NCI-H146 treated with DMSO at 0.1 percent for 48 hours (cell line): Measurements from ENCODE around the gene DCLK1.

ENCODE experiments used
- DNase-seq: peaks from one replicate; lab custom pipeline; 2025; ENCODE audit not compliant: unreplicated experiment; lab: John Stamatoyannopoulos, UW

DCLK1 gene

DNA sequence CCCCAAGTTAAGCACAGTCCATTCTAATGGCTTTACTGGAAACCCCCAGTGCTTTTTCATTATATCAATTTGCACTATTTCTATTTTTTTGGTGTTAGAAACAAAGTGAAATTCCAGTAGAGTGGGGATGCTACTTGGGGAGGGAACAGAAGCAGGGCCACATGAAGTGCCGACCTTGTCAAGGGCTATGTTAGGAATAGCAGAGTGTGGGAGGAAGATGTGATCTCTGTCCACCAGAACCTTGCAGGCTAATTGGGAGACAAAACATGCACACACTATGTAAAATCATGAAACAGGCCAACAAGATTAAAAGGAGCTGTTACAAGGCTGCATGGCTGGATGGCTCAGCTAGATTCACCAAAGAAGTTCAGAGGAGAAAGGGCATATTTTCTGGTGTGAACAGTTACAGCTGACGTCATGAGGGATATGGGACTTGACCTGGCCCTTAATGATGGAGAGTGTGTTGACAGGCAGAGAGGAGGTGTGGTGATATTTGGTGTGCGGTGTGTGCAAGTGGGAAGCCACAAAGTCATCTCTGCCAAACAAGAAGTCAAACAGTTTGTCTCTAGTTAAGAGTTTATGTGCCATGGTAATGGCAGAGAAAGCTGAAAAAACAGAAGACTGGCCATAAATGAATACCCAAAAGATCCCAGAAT is 336.3 kb downstream of the DCLK1 start:
- DNase-seq, result no peak

DNA sequence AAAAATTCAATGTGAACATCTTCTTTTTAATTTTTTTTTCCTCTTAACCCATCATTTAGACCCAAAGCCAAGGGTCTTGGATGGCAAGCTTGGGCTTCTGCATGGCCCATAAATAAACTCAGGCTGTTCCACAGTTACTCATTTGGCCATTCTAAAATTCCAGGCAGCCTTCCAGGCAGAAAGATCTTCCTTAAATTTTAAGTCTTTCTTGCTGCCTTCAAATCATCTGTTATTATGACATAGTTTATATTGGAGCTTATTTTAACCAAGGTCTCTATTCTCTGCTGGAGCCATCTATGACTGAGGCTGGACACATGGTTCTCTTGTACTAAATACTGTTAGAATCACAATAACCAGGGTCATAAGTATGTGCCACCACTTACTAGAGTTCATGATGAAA is 337.4 kb downstream of the DCLK1 start:
- no peak for DNase-seq

DNA sequence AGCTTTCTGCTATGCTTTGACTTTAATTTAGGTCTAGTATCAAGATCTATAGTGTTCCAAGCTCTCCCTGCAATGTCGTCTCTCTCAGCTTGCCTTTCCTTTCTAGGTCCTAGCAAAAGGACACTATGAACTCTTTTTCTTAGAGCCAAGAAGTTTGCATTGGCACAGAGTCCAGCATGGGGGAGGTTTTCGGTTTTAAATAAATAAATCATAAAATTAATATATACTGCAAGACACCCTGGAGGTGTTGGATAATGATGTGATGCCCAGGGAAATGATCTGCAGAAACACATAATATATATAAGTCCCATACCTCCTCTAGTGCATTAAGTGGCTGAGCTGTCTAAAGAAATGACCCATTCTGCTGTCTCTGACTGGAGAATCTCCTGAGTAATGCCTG is 338.3 kb downstream of the DCLK1 start:
- no peak for DNase-seq

DNA sequence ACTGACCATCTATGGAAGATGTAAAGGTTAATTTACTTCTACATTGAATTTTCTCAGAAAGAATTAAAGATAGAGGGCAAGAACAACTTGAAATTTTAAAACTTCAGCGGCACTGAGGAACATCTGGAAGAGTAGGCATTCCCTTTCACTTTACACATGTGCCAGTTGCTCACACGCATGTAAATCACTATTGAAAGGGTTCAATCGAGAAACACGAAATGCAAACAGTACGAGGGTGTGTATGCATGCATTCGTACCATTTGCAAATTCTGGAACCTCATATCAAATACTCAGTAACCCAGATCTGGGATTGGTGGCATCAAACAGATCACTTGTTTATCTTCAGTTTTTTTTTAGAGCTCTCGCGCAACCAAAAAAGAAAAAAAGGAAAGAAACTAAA is 339.2 kb downstream of the DCLK1 start:
- no peak for DNase-seq

DNA sequence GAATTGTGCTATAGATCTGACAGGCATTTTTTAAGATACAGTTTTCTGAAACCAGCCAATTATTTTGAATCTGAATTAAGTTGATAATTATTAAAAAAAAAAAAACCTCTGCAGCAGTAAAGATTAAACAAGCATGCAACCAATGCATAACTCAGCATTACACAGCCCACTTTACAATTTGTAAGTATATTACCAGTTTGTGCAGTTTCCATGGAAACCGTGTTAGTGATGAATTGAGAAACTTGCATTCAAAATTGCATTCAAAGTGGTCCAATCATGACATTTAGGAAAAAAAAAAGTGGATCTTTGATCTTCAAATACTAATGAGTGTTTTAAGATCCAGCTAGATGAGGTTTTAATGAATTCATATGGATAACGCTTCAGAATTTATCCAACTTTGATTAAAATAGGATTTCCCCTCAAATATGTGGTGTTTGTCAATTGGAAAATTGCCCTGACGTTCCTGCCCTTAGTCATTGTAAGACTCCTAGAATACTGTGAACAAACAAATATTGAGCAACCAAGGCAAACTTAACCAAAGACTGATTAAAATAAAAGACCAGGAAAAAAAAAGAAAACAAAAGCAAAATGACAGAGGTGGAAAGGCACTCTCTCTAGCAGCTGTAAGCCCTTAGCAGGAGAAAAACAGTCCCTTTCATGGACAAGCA is 339.9 kb downstream of the DCLK1 start:
- no peak for DNase-seq

DNA sequence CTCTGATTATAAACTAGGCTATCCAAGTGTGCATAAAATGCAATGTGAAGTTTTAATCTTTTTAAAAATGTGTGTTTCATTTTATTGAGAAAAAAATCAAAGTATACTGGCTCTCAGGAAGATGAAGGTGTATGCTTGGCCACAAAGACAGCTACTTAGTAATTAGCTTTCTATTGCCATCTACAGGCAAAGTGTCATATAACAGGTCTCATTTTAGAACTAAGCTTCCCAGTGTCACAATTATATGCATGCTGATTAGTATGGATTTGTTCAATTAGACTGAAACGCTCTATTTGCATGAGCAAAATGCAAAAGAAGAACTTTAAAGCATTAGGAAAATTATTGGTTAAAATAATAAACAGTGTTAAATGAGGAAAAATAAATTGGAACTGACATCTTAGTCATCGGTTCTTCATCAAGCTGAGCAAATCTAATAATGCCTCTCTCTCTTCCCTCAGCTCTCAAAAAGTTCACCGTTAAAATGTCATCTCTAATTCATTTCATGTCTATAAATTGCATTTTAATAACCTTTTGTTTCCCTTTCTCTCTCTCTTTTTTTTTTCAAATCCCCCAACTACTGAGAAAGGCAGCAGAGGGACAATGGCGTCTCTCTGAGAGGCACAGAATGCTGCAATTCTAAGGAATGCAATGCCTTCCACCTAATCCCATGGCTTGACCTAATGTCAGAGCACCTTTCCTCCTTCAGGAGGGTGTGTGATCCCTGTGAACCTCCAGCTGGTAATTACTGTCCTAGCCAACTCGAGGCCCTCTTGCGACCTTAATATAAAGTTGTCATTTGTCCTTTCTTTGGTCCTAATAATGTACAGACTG is 341.6 kb downstream of the DCLK1 start:
- DNase-seq, result peak; percentile 38

DNA sequence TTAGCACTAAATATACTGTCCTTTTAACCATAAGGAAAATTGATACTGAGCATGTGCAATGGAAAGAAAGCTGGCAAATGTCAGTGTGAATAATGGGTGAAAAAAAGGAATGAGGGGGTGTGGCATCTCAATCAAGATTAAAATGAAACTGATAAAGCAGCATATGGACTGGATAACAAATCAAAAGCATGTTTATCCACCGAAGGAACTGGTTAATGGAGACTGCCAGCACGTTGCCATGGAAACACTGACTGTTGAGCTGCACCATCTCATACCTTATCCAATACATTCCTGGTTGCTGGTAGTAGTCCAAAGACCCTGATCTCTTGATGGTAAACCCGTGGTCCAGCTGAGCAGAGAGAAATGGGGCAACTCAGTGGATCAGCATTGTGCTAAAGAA is 343.2 kb downstream of the DCLK1 start:
- no peak for DNase-seq

DNA sequence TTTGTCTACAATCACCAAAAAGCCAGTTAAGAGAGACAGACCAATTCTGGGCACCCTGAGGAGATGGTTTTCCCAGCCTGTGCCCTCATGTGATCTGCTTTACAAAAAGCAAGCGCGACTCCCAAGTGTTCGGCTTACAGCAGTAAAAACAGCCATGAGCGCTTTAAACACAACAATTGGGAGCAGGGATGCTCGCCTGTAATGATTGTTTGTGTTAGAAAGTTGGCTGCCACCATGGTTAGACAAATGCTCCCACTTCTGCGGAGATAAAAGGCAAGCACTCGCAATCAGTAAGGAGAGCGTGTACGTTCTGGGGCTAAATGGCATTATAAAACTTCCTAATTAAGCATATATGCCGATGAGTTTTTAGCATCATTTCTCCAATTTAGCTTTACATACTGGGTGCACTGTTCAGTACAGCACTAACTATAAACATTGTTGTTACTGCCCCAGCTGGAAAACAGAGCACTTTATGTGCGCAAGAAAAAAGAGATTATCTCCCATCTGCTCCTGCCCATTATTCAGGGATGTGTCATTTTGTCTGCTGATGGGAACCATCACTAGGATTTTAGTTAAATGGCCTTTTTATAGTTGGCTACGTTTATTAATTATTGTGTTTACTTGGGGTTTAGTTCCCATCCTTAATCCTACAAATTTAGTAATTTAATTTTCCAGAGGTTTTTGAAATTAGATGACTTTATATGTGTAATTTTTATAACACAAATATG is 345.4 kb downstream of the DCLK1 start:
- DNase-seq, result no peak

DNA sequence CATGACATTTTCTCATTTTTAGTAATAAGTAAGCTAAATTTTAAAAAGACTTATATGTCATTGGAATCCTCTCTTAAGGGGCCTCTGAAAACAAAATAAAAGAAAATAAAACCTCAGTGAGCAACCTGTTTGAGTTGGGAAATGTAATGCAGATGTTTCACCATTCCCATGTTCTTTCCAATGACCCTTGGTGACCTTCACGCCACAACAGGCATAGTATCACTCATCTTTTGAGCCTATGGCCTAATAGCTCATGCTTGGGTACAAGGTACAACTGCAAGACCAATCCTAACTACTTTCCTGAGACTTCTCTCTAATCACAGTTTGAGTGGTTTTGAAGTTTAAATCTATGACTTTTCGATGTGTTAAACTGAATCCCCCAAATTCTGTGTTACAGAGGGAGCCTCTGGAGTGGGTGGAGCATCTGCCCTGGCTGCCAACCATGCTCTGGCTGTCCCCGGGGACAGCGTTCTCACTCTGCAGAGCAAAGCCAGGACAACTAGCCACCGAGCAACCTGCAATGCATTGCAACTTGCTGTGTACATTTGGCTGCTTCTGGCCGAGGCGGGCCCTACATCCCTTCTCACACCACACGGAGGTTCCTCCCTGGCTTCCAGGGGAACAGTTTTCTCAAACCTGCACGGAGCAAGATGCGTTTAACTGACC is 346.8 kb downstream of the DCLK1 start:
- DNase-seq, result no peak

DNA sequence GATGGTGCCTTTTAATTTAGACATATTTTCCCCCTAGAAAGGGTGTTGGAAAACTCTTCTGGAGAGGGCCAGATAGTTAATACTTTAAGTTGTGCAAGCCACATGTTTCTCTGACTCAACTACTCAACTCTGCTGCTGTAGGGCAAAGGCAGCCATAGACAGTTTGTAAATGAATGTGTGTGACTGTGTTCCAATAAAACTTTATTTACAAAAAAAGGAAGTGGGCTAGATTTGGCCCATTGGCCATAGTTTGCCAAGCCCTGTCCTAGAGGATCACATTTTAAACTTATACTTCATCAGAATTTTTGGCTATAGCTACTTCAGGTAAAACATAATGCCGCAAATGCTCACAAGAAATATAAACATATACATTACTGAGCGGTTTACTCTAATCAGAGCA is 348.4 kb downstream of the DCLK1 start:
- DNase-seq, result no peak

DNA sequence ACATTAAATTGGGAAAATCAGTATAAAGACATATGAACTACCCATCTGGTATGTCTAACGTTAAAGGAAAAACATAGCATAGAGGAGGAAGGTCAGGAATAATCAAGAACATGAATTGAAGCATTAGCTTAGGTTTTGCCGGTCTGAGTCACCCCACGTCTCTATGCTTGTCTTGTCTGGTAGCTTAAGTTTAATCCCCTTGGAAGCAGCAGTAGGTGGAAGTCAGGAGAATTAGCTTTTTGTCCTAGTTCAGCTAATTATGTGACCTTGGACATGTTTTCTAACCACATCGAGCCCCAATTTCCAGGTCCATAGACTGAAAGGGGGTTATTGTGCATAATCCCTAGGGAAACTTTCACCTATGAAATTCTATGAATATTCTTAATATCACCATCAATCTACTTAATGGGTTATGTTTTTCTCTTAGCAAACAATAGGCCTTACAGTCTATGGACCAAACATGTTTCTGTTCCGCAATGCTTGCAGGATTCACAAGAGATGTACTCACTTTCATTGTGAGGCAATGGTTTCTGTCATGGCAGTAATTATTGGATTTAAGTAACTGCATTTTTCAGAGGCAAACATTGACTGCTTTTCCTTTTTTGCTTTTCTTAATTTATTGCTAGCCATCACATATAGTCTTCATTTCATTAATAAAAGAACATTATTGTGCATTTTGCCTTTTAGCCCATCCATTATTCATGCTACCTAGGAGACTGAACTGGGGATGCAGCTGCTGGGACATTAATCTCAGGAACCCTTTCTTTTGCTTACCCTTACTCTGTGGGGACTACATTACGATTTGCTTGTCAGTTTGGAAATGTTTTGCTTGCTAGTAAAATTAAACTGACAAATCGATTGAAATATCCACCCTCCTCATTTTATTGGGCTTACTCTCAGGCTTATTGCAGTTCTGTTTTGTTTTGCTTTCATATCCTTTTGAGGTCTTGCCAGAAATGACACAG is 349.9 kb downstream of the DCLK1 start:
- DNase-seq, result no peak

DNA sequence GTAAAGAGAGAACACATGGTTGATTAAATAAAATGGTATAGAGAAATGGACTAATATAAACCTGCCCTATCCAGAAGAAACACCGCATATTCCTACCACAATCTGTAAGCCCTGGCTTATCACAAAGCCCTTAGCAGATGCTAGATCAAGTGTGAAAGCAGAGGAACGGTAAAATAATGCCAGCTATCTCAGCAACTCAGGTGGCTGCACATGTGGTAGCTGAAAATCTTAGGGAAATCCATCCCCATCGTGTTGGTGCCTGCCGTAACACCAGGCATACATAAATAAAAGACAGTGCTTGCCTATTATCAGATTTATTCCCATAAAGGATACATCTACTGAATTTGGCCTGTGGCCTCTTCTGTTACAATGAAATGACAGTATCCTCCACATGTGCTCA is 350.6 kb downstream of the DCLK1 start:
- no peak for DNase-seq

DNA sequence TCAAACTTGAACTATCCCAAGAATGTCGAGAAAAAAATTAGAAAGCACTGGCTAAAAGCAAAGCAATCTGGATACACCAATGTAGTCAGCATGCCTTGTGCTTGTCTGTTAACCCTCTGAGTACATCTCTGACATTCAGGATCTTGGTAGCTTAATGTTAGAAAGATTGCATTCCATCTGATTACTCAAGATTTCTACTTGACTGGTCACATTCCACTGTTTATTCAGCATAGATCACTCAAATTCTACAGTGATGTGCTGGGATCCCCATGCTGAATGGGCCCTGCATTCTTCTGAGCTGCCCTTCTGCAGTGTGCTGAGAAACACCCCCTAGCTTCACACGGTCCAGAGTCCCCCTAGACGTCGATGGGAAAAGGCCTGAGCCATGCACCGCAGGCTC is 359.3 kb downstream of the DCLK1 start:
- no peak for DNase-seq

DNA sequence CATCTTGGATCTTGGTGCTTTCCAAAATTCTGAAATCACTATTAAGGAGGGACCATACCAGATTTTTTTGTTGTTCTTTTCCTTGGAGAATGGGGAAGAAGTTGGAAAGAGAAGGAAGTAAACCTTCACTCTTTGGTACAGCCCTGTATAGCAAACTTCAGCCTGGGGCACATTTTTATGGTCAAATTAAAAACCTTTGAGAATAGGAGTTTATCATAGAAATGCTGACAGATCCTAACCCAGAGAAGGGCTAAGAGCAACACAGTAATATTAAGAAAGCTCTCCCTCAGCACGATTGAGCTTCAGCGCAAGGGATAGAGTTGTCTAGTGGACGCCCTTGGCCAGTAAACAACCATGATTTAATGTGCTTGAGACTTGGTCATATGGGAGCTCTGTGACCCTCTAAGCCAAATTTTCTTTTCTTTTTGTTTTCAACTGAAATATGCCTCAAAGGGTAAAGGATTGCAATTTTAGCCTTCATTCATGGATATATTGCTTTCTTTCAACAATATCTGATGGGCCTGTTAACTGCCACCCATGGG is 360.4 kb downstream of the DCLK1 start:
- DNase-seq, result no peak

DNA sequence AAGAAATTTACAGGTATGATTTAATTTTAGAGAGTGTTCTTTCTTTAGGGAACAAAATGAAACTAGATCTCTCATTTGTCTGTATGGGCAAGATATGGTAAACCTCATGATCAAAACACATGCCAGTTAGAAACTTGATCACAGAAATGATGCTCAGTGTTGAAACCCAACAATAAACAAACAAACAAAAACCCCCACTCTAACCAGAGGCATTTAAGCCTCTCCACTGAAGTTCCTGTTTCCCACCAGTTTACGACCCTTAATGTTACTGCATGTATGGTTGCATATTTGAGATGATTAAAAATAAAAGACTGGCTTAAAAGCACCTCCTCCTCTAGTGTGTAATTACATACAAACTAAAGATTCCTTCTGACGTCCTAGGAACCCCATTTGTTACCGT is 361.4 kb downstream of the DCLK1 start:
- DNase-seq, result no peak

DNA sequence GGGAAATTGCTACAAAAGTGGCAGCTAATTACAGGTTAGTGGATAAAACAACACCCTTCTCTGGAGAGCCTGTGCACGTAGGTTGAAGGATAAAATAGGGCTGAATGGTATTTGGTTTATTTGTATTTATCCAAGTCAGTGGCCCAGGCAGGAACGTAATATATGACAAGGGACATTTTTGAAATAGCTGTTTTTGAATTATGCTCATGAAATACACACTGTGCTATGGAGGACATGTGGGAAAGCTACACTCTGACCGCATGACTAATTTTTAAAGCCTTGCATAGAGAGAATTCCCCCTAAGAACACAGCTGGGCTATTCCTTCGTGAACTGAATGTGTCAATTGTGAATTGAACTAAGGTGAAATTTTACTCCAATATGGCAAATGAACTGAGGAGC is 362.6 kb downstream of the DCLK1 start:
- DNase-seq, result no peak

DNA sequence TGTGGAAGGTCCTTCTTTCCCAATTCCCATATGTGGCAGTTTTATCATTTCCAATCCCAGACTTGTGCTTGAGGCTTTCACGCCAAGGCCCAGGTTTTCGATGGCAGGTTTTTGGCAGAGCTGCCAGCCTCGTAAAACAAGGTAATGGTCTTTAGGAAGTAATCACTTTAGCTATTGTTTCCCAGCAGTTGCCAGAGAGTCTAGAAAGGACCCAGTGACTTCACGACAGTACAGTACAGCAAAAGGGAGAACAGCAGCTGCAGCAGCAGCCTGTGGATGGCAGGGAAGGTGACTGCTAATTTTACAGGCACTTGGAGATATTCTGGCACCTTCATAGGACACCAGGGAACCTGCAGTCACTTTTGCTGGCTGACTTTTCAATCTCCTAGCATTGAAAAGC is 363.1 kb downstream of the DCLK1 start:
- DNase-seq, result no peak

DNA sequence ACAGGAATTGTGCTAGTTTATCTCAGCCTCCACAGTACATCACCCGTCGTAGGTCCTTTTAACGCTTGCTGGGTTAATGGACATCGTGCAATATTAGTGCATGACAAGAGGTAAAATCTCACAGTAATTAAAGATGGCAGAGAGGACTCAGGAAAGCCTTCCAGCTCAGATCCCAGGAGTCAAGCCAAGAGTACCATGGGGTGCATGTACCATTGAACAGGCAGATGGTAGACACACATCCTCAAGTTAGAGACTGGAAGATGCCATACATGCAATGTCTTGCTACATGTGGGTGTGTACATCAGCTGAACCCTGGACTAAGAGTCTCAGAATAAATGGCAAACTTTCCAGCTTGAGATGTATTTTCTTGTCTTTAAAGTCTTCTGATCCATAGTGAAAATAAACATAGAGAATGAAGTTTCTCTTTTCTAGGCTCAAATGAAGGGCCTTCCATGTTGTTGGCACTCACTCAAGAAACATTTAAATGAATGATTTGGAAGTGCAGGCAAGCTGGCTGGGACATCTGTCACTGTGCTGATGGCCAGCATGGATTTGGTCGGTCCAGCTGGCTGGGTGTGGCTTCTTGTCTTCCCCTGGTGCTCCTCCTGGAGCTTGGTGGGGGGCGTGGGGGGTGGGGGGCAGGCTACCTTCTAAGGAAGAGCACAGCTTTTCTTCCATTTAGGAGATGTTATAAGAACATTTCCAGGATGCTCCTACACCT is 363.8 kb downstream of the DCLK1 start:
- no peak for DNase-seq

DNA sequence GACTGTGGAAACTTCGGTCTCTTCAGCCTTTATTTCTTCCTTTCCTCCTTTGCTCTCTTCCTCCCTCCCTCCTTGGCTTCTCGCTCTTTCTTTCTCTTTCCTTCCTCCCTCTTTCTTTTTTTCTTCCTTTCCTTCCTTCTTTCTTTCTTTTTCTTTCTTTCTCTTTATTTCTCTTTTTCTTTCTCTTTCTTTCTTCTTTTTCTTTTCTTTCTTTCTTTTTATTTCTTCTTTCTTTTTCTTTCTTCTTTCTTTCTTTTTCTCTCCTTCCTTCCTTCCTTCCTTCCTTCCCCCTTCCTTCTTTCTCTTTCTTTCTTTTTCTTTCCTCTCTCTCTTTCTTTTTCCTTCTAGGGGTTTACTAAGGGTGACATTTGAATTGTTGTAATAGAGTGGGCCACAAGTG is 364.5 kb downstream of the DCLK1 start:
- DNase-seq, result no peak
